HG02642 (cell line): ENCODE data around the gene VAV3.
"Not testable (repeated sequence)": the region's sequence is repeated elsewhere in the genome, so short reads cannot be mapped to it uniquely, and the experiment has no call there.

Source experiments
- ATAC-seq: cut with Tn5 transposase; IDR thresholded peaks from one replicate; pipeline ENCODE4 v1.9.1; 2021; ENCODE audit warnings: mild to moderate bottlenecking; ENCODE audit not compliant: unreplicated experiment, poor library complexity

The VAV3 gene

GRCh38 chr1:107895403-107896191, 69.4 kb downstream of the VAV3 start:
- no peak for ATAC-seq

GRCh38 chr1:107894605-107895004, 70.4 kb downstream of the VAV3 start:
- no peak for ATAC-seq

- not testable (repeated sequence) for ATAC-seq
Observed at GRCh38 chr1:107893350-107893749, 71.6 kb downstream of the VAV3 start.

GRCh38 chr1:107889524-107889923, 75.5 kb downstream of the VAV3 start:
- no peak for ATAC-seq

- no peak for ATAC-seq
Observed at GRCh38 chr1:107883562-107883961, 81.4 kb downstream of the VAV3 start.

GRCh38 chr1:107879927-107880326, 85.1 kb downstream of the VAV3 start:
- no peak for ATAC-seq

- no peak for ATAC-seq
Observed at GRCh38 chr1:107879346-107879745, 85.6 kb downstream of the VAV3 start.

- no peak for ATAC-seq
Observed at GRCh38 chr1:107877745-107878144, 87.2 kb downstream of the VAV3 start.

GRCh38 chr1:107877092-107877491, 87.9 kb downstream of the VAV3 start:
- ATAC-seq, result no peak

- no peak for ATAC-seq
Observed at GRCh38 chr1:107875689-107876088, 89.3 kb downstream of the VAV3 start.

- ATAC-seq, result no peak
Observed at GRCh38 chr1:107874221-107874620, 90.8 kb downstream of the VAV3 start.

- no peak for ATAC-seq
Observed at GRCh38 chr1:107871687-107872395, 93.1 kb downstream of the VAV3 start.

- no peak for ATAC-seq
Observed at GRCh38 chr1:107871259-107871658, 93.7 kb downstream of the VAV3 start.

- no peak for ATAC-seq
Observed at GRCh38 chr1:107870696-107871095, 94.3 kb downstream of the VAV3 start.

- ATAC-seq, result no peak
Observed at GRCh38 chr1:107867897-107868296, 97.1 kb downstream of the VAV3 start.

- ATAC-seq, result no peak
Observed at GRCh38 chr1:107867422-107867821, 97.6 kb downstream of the VAV3 start.

- no peak for ATAC-seq
Observed at GRCh38 chr1:107866870-107867269, 98.1 kb downstream of the VAV3 start.

- ATAC-seq, result no peak
Observed at GRCh38 chr1:107865627-107866026, 99.4 kb downstream of the VAV3 start.

GRCh38 chr1:107863342-107863741, 101.6 kb downstream of the VAV3 start:
- no peak for ATAC-seq

- no peak for ATAC-seq
Observed at GRCh38 chr1:107862064-107862463, 102.9 kb downstream of the VAV3 start.

GRCh38 chr1:107858323-107858722, 106.7 kb downstream of the VAV3 start:
- ATAC-seq, result no peak

- ATAC-seq, result no peak
Observed at GRCh38 chr1:107851418-107851817, 113.6 kb downstream of the VAV3 start.
